ENCODE results near the gene TBC1D5. TPM values are rescaled to one million over a fixed set of nuclear protein-coding genes. Genes with fewer than 3 reads are reported as not detected.

Gene TBC1D5
- total RNA-seq, 2 donors from 2014 or later, result 68.8 to 77.7 TPM

DNA sequence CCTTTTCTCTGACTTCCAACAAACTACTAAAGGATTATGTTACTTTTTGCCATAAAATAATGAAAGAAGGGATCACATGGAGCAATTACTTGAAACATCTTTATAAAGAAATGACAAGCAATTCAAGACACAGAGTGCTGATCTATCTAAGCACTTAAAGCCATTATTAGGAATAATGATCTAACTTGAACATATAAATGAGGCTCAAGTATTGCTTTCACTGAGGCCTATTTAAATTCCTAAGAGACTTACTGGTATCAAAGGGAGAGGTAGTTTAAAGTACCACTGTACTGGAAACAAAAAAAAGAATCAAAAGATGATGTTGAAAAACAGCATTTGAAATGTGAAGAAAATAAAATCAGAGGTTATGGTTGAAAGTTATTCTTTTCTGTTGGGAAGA, 482.2 kb downstream of the TBC1D5 start:
- DNase-seq, result no peak
- no peaks in the 10 kb centered on the region for H3K4me1 ChIP-seq (ENCODE audit: control insufficient read depth, insufficient read depth, low read length)
- H3K36me3 ChIP-seq (ENCODE audit: control insufficient read depth, insufficient read depth, low read length), result no peaks in the 10 kb centered on the region
- no peak overlapping the region for H3K4me3 ChIP-seq (ENCODE audit: low read length)
- no peaks in the 10 kb centered on the region for H3K9me3 Mint-ChIP-seq
- no peaks in the 10 kb centered on the region for H3K36me3 Mint-ChIP-seq (ENCODE audit: low read depth)
- no peaks in the 10 kb centered on the region for H3K9me3 ChIP-seq (ENCODE audit: control insufficient read depth, low read length)
- H3K4me1 Mint-ChIP-seq, result peaks cover 10% of the 10 kb centered on the region
- H3K27me3 Mint-ChIP-seq (ENCODE audit: insufficient read depth), result no peaks in the 10 kb centered on the region
- no peak overlapping the region for H3K27ac ChIP-seq (ENCODE audit: low read depth, low read length)
- no peaks in the 10 kb centered on the region for H3K27me3 ChIP-seq (ENCODE audit: control insufficient read depth, insufficient read depth, low read length, poor library complexity, severe bottlenecking)
- TF ChIP-seq, protein P1, sequence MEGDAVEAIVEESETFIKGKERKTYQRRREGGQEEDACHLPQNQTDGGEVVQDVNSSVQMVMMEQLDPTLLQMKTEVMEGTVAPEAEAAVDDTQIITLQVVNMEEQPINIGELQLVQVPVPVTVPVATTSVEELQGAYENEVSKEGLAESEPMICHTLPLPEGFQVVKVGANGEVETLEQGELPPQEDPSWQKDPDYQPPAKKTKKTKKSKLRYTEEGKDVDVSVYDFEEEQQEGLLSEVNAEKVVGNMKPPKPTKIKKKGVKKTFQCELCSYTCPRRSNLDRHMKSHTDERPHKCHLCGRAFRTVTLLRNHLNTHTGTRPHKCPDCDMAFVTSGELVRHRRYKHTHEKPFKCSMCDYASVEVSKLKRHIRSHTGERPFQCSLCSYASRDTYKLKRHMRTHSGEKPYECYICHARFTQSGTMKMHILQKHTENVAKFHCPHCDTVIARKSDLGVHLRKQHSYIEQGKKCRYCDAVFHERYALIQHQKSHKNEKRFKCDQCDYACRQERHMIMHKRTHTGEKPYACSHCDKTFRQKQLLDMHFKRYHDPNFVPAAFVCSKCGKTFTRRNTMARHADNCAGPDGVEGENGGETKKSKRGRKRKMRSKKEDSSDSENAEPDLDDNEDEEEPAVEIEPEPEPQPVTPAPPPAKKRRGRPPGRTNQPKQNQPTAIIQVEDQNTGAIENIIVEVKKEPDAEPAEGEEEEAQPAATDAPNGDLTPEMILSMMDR (conservative IDR thresholded peaks at IDR 0.05), result no peak
- H3K4me3 Mint-ChIP-seq, result no peak overlapping the region
- H3K9ac ChIP-seq (ENCODE audit: extremely low read depth, low read length, poor library complexity, severe bottlenecking), result no peak overlapping the region
- no peak overlapping the region for H3K27ac Mint-ChIP-seq

DNA sequence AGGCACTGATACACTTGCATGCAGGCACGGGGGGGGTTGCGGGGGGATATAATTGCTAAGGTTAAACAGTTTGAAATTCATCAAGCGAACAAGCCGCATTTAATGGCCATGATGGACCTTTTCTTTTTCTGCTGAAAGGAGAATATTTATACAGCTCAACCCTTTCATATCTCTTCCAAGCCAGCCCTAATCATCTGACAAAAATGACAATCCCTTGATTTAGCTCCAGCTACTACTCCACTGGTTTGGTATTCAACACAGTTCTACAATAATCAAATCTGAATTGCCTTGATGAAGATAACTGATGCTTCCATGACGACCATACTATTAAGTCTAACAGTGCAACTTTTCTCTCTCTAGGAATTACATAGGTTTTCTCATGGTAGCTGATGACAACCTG, 482.7 kb downstream of the TBC1D5 start:
- Mint-ChIP-seq H3K27me3 (ENCODE audit: insufficient read depth) (no peaks in the 10 kb centered on the region), H3K36me3 (ENCODE audit: low read depth) (no peaks in the 10 kb centered on the region), H3K4me3 (no peak overlapping the region), H3K27ac (no peak overlapping the region), H3K9me3 (no peaks in the 10 kb centered on the region), H3K4me1 (peaks cover 9% of the 10 kb centered on the region)
- DNase-seq, result no peak
- H3K9ac ChIP-seq (ENCODE audit: extremely low read depth, low read length, poor library complexity, severe bottlenecking), result no peak overlapping the region
- no peaks in the 10 kb centered on the region for H3K27me3 ChIP-seq (ENCODE audit: control insufficient read depth, insufficient read depth, low read length, poor library complexity, severe bottlenecking)
- TF ChIP-seq, protein P1 (conservative IDR thresholded peaks at IDR 0.05), result no peak
- no peak overlapping the region for H3K4me3 ChIP-seq (ENCODE audit: low read length)
- no peaks in the 10 kb centered on the region for H3K36me3 ChIP-seq (ENCODE audit: control insufficient read depth, insufficient read depth, low read length)
- 82 to 88% methylated on average over 2 to 5 of the region's 5 CpGs for WGBS, 2 experiments (ENCODE audit: insufficient coverage in 1 of 2, insufficient read length in 1 of 2)
- no peaks in the 10 kb centered on the region for H3K4me1 ChIP-seq (ENCODE audit: control insufficient read depth, insufficient read depth, low read length)
- no peaks in the 10 kb centered on the region for H3K9me3 ChIP-seq (ENCODE audit: control insufficient read depth, low read length)
- no peak overlapping the region for H3K27ac ChIP-seq (ENCODE audit: low read depth, low read length)

GRCh38 chr3:17258823-17259436, 483.5 kb downstream of the TBC1D5 start:
- H3K27ac Mint-ChIP-seq, result no peak overlapping the region
- H3K9me3 Mint-ChIP-seq, result no peaks in the 10 kb centered on the region

More at GRCh38 chr3:17258823-17259436, 483.5 kb downstream of the TBC1D5 start:
- peaks cover 4% of the 10 kb centered on the region for H3K4me1 Mint-ChIP-seq
- no peaks in the 10 kb centered on the region for H3K27me3 ChIP-seq (ENCODE audit: control insufficient read depth, insufficient read depth, low read length, poor library complexity, severe bottlenecking)
- no peaks in the 10 kb centered on the region for H3K9me3 ChIP-seq (ENCODE audit: control insufficient read depth, low read length)
- no peak overlapping the region for H3K4me3 ChIP-seq (ENCODE audit: low read length)
- H3K9ac ChIP-seq (ENCODE audit: extremely low read depth, low read length, poor library complexity, severe bottlenecking), result no peak overlapping the region
- no peak for DNase-seq
- H3K4me1 ChIP-seq (ENCODE audit: control insufficient read depth, insufficient read depth, low read length), result no peaks in the 10 kb centered on the region
- no peaks in the 10 kb centered on the region for H3K36me3 Mint-ChIP-seq (ENCODE audit: low read depth)
- no peaks in the 10 kb centered on the region for H3K36me3 ChIP-seq (ENCODE audit: control insufficient read depth, insufficient read depth, low read length)
- no peak overlapping the region for H3K4me3 Mint-ChIP-seq
- TF ChIP-seq, protein P1 (conservative IDR thresholded peaks at IDR 0.05), result peak; percentile 89
- H3K27ac ChIP-seq (ENCODE audit: low read depth, low read length), result no peak overlapping the region
- 20 to 53% methylated on average over 1 to 2 of the region's 3 CpGs for WGBS, 2 experiments (ENCODE audit: insufficient coverage in 1 of 2, insufficient read length in 1 of 2)
- no peaks in the 10 kb centered on the region for H3K27me3 Mint-ChIP-seq (ENCODE audit: insufficient read depth)
